Duodenal mucosa (tissue), 2 donors: ENCODE measurements around the gene TMC2.

Source experiments
- H3K27ac ChIP-seq: one replicate; pipeline ENCODE4 v1.7.0; 2013; ENCODE audit warnings: low read depth, low read length
- H3K27me3 ChIP-seq, 2 donors: one replicate each; pipeline ENCODE4 v1.7.0; 2013; ENCODE audit warnings: low read length in 2 of 2, control low read depth in 1 of 2; ENCODE audit not compliant: insufficient read depth in 2 of 2, control insufficient read depth in 1 of 2
- H3K36me3 ChIP-seq, 2 donors: one replicate each; pipeline ENCODE4 v1.7.0; 2013; ENCODE audit warnings: low read length in 2 of 2, control low read depth in 1 of 2; ENCODE audit not compliant: insufficient read depth in 2 of 2, control insufficient read depth in 1 of 2
- H3K4me1 ChIP-seq, 2 donors: one replicate each; pipeline ENCODE4 v1.7.0; 2013; ENCODE audit warnings: low read length in 2 of 2, control low read depth in 1 of 2; ENCODE audit not compliant: insufficient read depth in 2 of 2, control insufficient read depth in 1 of 2
- H3K4me3 ChIP-seq, 2 donors: one replicate each; pipeline ENCODE4 v1.7.0; 2013; ENCODE audit warnings: low read length in 2 of 2, low read depth in 1 of 2
- H3K9ac ChIP-seq, 2 donors: one replicate each; pipeline ENCODE4 v1.7.0; 2013; ENCODE audit warnings: low read length in 2 of 2, low read depth in 1 of 2
- H3K9me3 ChIP-seq, 2 donors: one replicate each; pipeline ENCODE4 v1.7.0; 2013; ENCODE audit warnings: low read length in 2 of 2, control low read depth in 1 of 2; ENCODE audit not compliant: control insufficient read depth in 1 of 2

TMC2 gene

GRCh38 chr20:2603816-2604505 lies 67.6 kb downstream of the TMC2 start:
- Histone ChIP-seq H3K9ac (peak overlapping the region in 1 of 2 donors; percentile 21), H3K27me3 (no peaks in the 10 kb centered on the region), H3K9me3 (peaks cover 4 to 7% of the 10 kb centered on the region in 2 donors), H3K4me1 (peaks cover 20 to 23% of the 10 kb centered on the region in 2 donors), H3K36me3 (no peaks in the 10 kb centered on the region), H3K27ac (no peak overlapping the region), H3K4me3 (peak overlapping the region; percentile 42 to 60)

GRCh38 chr20:2604506-2604835 lies 68.1 kb downstream of the TMC2 start:
- Histone ChIP-seq H3K4me3 (peak overlapping the region in 1 of 2 donors; percentile 42), H3K36me3 (no peaks in the 10 kb centered on the region), H3K27ac (no peak overlapping the region), H3K4me1 (peaks cover 20 to 23% of the 10 kb centered on the region in 2 donors), H3K9me3 (peaks cover 4 to 7% of the 10 kb centered on the region in 2 donors), H3K9ac (no peak overlapping the region), H3K27me3 (no peaks in the 10 kb centered on the region)

GRCh38 chr20:2606507-2607006 lies 70.2 kb downstream of the TMC2 start:
- no peak overlapping the region for H3K4me3 ChIP-seq
- H3K4me1 ChIP-seq = peaks cover 14 to 19% of the 10 kb centered on the region in 2 donors
- H3K9ac ChIP-seq = no peak overlapping the region
- H3K27me3 ChIP-seq = no peaks in the 10 kb centered on the region
- H3K36me3 ChIP-seq = no peaks in the 10 kb centered on the region
- H3K9me3 ChIP-seq = peaks cover 4 to 7% of the 10 kb centered on the region in 2 donors
- no peak overlapping the region for H3K27ac ChIP-seq

- Histone ChIP-seq H3K9ac (no peak overlapping the region), H3K4me1 (no peaks in the 10 kb centered on the region), H3K27me3 (peaks cover 0 to 6% of the 10 kb centered on the region in 2 donors), H3K36me3 (no peaks in the 10 kb centered on the region), H3K9me3 (peaks cover 4 to 7% of the 10 kb centered on the region in 2 donors), H3K4me3 (no peak overlapping the region), H3K27ac (no peak overlapping the region)
These were observed 74.0 kb downstream of the TMC2 start for GRCh38 chr20:2610326-2610725.

GRCh38 chr20:2610941-2611720 lies 74.8 kb downstream of the TMC2 start:
- no peaks in the 10 kb centered on the region for H3K36me3 ChIP-seq
- peaks cover 4 to 7% of the 10 kb centered on the region in 2 donors for H3K9me3 ChIP-seq
- no peak overlapping the region for H3K4me3 ChIP-seq
- peaks cover 0 to 6% of the 10 kb centered on the region in 2 donors for H3K27me3 ChIP-seq
- no peaks in the 10 kb centered on the region for H3K4me1 ChIP-seq
- no peak overlapping the region for H3K9ac ChIP-seq
- no peak overlapping the region for H3K27ac ChIP-seq

GRCh38 chr20:2612073-2612472 lies 75.7 kb downstream of the TMC2 start:
- Histone ChIP-seq H3K9ac (no peak overlapping the region), H3K9me3 (peaks cover 4 to 5% of the 10 kb centered on the region in 2 donors), H3K27ac (no peak overlapping the region), H3K4me3 (no peak overlapping the region), H3K27me3 (peaks cover 0 to 6% of the 10 kb centered on the region in 2 donors), H3K36me3 (no peaks in the 10 kb centered on the region), H3K4me1 (no peaks in the 10 kb centered on the region)

- H3K4me3 ChIP-seq = no peak overlapping the region
- H3K27me3 ChIP-seq = peaks cover 0 to 6% of the 10 kb centered on the region in 2 donors
- no peaks in the 10 kb centered on the region for H3K36me3 ChIP-seq
- no peak overlapping the region for H3K9ac ChIP-seq
- H3K27ac ChIP-seq = no peak overlapping the region
- no peaks in the 10 kb centered on the region for H3K4me1 ChIP-seq
- no peaks in the 10 kb centered on the region for H3K9me3 ChIP-seq
These were observed 80.3 kb downstream of the TMC2 start for GRCh38 chr20:2616634-2617033.

- Histone ChIP-seq H3K27ac (no peak overlapping the region), H3K9me3 (no peaks in the 10 kb centered on the region), H3K4me3 (no peak overlapping the region), H3K27me3 (peaks cover 0 to 6% of the 10 kb centered on the region in 2 donors), H3K4me1 (no peaks in the 10 kb centered on the region), H3K36me3 (no peaks in the 10 kb centered on the region), H3K9ac (no peak overlapping the region)
These were observed 80.8 kb downstream of the TMC2 start for GRCh38 chr20:2617099-2617714.

GRCh38 chr20:2618815-2619214 lies 82.4 kb downstream of the TMC2 start:
- Histone ChIP-seq H3K9me3 (no peaks in the 10 kb centered on the region), H3K4me1 (no peaks in the 10 kb centered on the region), H3K27me3 (no peaks in the 10 kb centered on the region), H3K27ac (no peak overlapping the region), H3K4me3 (no peak overlapping the region), H3K36me3 (no peaks in the 10 kb centered on the region), H3K9ac (no peak overlapping the region)

- Histone ChIP-seq H3K36me3 (no peaks in the 10 kb centered on the region), H3K4me1 (no peaks in the 10 kb centered on the region), H3K4me3 (no peak overlapping the region), H3K9ac (no peak overlapping the region), H3K9me3 (no peaks in the 10 kb centered on the region), H3K27me3 (no peaks in the 10 kb centered on the region), H3K27ac (no peak overlapping the region)
These were observed 83.0 kb downstream of the TMC2 start for GRCh38 chr20:2619337-2619736.
